Mesenchymal stem cell (in vitro differentiated cells and primary cell): ENCODE results near the gene FAM180A.

ENCODE experiments used
- DNase-seq: peaks from one replicate; pipeline ENCODE4 v3.0.0-alpha.2; 2013
- H2AFZ ChIP-seq: one replicate; pipeline ENCODE4 v1.6.1; 2013; ENCODE audit warnings: low read depth, mild to moderate bottlenecking, control low read depth, inconsistent platforms, low read length, moderate library complexity
- H2AK5ac ChIP-seq: 2 replicates; pipeline ENCODE4 v1.6.1; 2013; ENCODE audit warnings: low read length, moderate library complexity, mild to moderate bottlenecking, inconsistent platforms; ENCODE audit not compliant: severe bottlenecking
- H2BK120ac ChIP-seq: one replicate; pipeline ENCODE4 v1.6.1; 2013; ENCODE audit warnings: low read depth, mild to moderate bottlenecking, inconsistent platforms, low read length, moderate library complexity
- H2BK12ac ChIP-seq, 2 experiments: one replicate each; pipeline ENCODE4 v1.6.1; 2013; ENCODE audit warnings: inconsistent platforms in 2 of 2, low read length in 2 of 2, mild to moderate bottlenecking in 2 of 2, moderate library complexity in 2 of 2, control low read depth in 1 of 2
- H2BK15ac ChIP-seq: one replicate; pipeline ENCODE4 v1.6.1; 2013; ENCODE audit warnings: mild to moderate bottlenecking, low read depth, inconsistent platforms; ENCODE audit not compliant: poor library complexity, severe bottlenecking
- H2BK5ac ChIP-seq: 2 replicates; pipeline ENCODE4 v1.6.1; 2013; ENCODE audit warnings: low read depth, mild to moderate bottlenecking, low read length, control low read depth, inconsistent platforms; ENCODE audit not compliant: poor library complexity, severe bottlenecking
- H3K14ac ChIP-seq, 2 experiments: one replicate each; pipeline ENCODE4 v1.6.1; 2013; ENCODE audit warnings: inconsistent platforms in 2 of 2, low read length in 2 of 2, control low read depth in 1 of 2, mild to moderate bottlenecking in 1 of 2, moderate library complexity in 1 of 2
- H3K18ac ChIP-seq, 2 experiments: one replicate each; pipeline ENCODE4 v1.6.1; 2013; ENCODE audit warnings: inconsistent platforms in 2 of 2, low read length in 2 of 2, control low read depth in 1 of 2, low read depth in 1 of 2, mild to moderate bottlenecking in 1 of 2
- H3K23ac ChIP-seq, 2 experiments: one replicate each; pipeline ENCODE4 v1.6.1; 2013; ENCODE audit warnings: inconsistent platforms in 2 of 2, low read length in 2 of 2, mild to moderate bottlenecking in 2 of 2, moderate library complexity in 2 of 2, control low read depth in 1 of 2
- H3K27ac ChIP-seq: 2 replicates; pipeline ENCODE4 v1.5.1; 2013; ENCODE audit warnings: mild to moderate bottlenecking, moderate library complexity, low read length, control low read depth, inconsistent platforms; ENCODE audit not compliant: poor library complexity, severe bottlenecking
- H3K27me3 ChIP-seq, 2 experiments: 2 replicates each; pipeline versions ENCODE4 v1.6.1 to v1.7.0; 2013; ENCODE audit warnings: low read length in 2 of 2, mild to moderate bottlenecking in 2 of 2, moderate library complexity in 2 of 2, control low read depth in 1 of 2, inconsistent platforms in 1 of 2; ENCODE audit not compliant: control insufficient read depth in 1 of 2, insufficient read depth in 1 of 2
- H3K36me3 ChIP-seq, 2 experiments: 2 replicates each; pipeline versions ENCODE4 v1.6.1 to v1.7.0; 2013; ENCODE audit warnings: low read length in 2 of 2, control low read depth in 1 of 2, inconsistent platforms in 1 of 2, low read depth in 1 of 2, mild to moderate bottlenecking in 1 of 2; ENCODE audit not compliant: insufficient read depth in 2 of 2, control insufficient read depth in 1 of 2
- H3K4ac ChIP-seq, 2 experiments: one replicate each; pipeline ENCODE4 v1.6.1; 2013; ENCODE audit warnings: inconsistent platforms in 2 of 2, low read length in 2 of 2, mild to moderate bottlenecking in 2 of 2, moderate library complexity in 2 of 2, control low read depth in 1 of 2, low read depth in 1 of 2
- H3K4me1 ChIP-seq: 2 replicates; pipeline ENCODE4 v1.6.1; 2013; ENCODE audit warnings: low read depth, low read length, control low read depth; ENCODE audit not compliant: control insufficient read depth, insufficient read depth
- H3K4me2 ChIP-seq: 2 replicates; pipeline ENCODE4 v1.6.1; 2013; ENCODE audit warnings: low read length, mild to moderate bottlenecking, inconsistent platforms; ENCODE audit not compliant: poor library complexity, severe bottlenecking
- H3K4me3 ChIP-seq, 2 experiments: 2 replicates each; pipeline versions ENCODE4 v1.5.1 to v1.7.0; 2013; ENCODE audit warnings: low read length in 2 of 2, mild to moderate bottlenecking in 2 of 2, control low read depth in 1 of 2, low read depth in 1 of 2; ENCODE audit not compliant: insufficient read depth in 1 of 2
- H3K79me1 ChIP-seq: replicated peaks from 2 replicates; pipeline ENCODE4 v1.6.1; 2013; ENCODE audit warnings: mild to moderate bottlenecking, control low read depth, low read length, inconsistent platforms; ENCODE audit not compliant: poor library complexity, severe bottlenecking
- H3K9ac ChIP-seq: 2 replicates; pipeline ENCODE4 v1.7.0; 2013; ENCODE audit warnings: mild to moderate bottlenecking, low read length, moderate library complexity
- H3K9me3 ChIP-seq: 2 replicates; pipeline ENCODE4 v1.7.0; 2013; ENCODE audit warnings: mild to moderate bottlenecking, low read length; ENCODE audit not compliant: control insufficient read depth
- H4K8ac ChIP-seq: one replicate; pipeline ENCODE4 v1.6.1; 2013; ENCODE audit warnings: inconsistent platforms, mild to moderate bottlenecking, low read length, moderate library complexity
- H4K91ac ChIP-seq: one replicate; pipeline ENCODE4 v1.6.1; 2013; ENCODE audit warnings: mild to moderate bottlenecking, low read length, inconsistent platforms
- WGBS: methylation state at CpG from one replicate; pipeline ENCODE4 v1.1.7; 2013; ENCODE audit warnings: mixed read lengths; 5-methylcytosine and 5-hydroxymethylcytosine counted together

FAM180A gene

DNA sequence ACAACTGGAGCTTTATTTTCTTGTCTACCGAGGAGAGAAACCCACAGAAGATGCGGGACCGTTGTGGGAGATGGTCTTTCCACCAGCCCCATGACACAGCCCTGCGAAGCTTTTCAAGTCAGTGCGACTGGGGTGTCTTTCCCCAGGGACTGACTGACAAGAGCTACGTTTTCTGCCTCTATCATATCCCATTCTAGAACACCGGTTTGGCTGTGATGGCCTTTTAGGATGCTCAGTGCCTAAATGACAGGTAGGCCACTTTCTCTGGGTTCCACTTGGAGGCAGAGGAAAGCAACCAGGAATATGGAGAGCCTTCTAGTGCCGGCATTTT, 37.5 kb downstream of the FAM180A start:
- no peak overlapping the region for H4K8ac ChIP-seq
- 74% methylated on average over 8 of the region's 8 CpGs for WGBS
- no peak overlapping the region for H2BK15ac ChIP-seq
- H3K4ac ChIP-seq, result no peak overlapping the region
- peaks cover 0 to 13% of the 10 kb centered on the region in 2 experiments for H3K27me3 ChIP-seq
- no peak for DNase-seq
- no peak overlapping the region for H2AFZ ChIP-seq
- H2AK5ac ChIP-seq, result no peak overlapping the region
- H3K9ac ChIP-seq, result no peak overlapping the region
- peaks cover under 1 to 42% of the 10 kb centered on the region in 2 experiments for H3K36me3 ChIP-seq
- no peak overlapping the region for H3K27ac ChIP-seq
- H3K4me2 ChIP-seq, result no peak overlapping the region
- H2BK120ac ChIP-seq, result no peak overlapping the region
- H3K9me3 ChIP-seq, result no peaks in the 10 kb centered on the region
- no peak overlapping the region for H3K14ac ChIP-seq
- no peak overlapping the region for H2BK5ac ChIP-seq
- H4K91ac ChIP-seq, result no peak overlapping the region
- H2BK12ac ChIP-seq, result no peak overlapping the region
- peaks cover 15% of the 10 kb centered on the region for H3K4me1 ChIP-seq
- H3K79me1 ChIP-seq, result no peaks in the 10 kb centered on the region
- H3K4me3 ChIP-seq, result no peak overlapping the region
- no peak overlapping the region for H3K18ac ChIP-seq
- H3K23ac ChIP-seq, result no peak overlapping the region

DNA sequence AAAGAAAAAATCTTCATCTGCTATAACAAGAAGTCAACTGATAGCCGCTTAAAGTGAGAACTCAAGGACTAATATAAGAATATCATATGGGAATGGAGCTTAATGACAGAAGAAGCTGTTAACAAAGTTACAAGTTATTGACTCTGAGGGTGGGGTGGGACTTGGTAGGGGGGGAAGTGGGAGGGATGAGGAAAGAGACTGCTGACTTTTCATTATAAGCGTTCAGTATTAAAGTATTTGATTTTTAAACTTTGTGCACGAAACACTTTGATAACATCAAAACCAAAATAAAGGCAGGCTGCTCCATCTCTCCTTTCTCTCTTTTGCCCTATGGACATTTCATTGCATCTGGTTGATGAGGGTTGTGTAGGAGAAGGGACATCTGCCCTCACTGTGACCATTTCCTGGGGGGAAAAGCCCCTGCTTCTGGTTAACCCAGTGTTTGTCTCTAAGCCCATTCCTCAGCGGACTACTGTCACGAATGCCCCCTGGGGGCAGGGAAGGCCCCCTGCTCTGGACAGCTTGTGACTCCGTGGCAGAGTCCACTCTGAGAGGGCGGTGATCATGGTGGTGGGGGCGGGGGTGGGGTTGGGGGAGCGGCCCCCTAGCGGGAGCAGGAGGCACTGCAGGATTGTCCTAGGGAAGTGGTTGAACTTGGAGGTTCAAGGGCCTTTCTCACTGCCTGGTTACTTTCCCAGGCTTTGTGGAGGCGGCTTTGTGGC, 38.0 kb downstream of the FAM180A start:
- peaks cover 0 to 13% of the 10 kb centered on the region in 2 experiments for H3K27me3 ChIP-seq
- no peak overlapping the region for H4K8ac ChIP-seq
- no peaks in the 10 kb centered on the region for H3K9me3 ChIP-seq
- H3K79me1 ChIP-seq, result no peaks in the 10 kb centered on the region
- no peak overlapping the region for H2AFZ ChIP-seq
- no peak overlapping the region for H3K18ac ChIP-seq
- no peak overlapping the region for H4K91ac ChIP-seq
- no peak overlapping the region for H3K4ac ChIP-seq
- H2BK12ac ChIP-seq, result no peak overlapping the region
- no peak overlapping the region for H3K27ac ChIP-seq
- no peak overlapping the region for H3K4me3 ChIP-seq
- no peak overlapping the region for H2BK15ac ChIP-seq
- H2BK120ac ChIP-seq, result no peak overlapping the region
- WGBS, result 37% methylated on average over 10 of the region's 11 CpGs
- no peak overlapping the region for H3K4me2 ChIP-seq
- peaks cover 3 to 43% of the 10 kb centered on the region in 2 experiments for H3K36me3 ChIP-seq
- no peak overlapping the region for H3K14ac ChIP-seq
- no peak overlapping the region for H3K23ac ChIP-seq
- no peak for DNase-seq
- H2BK5ac ChIP-seq, result no peak overlapping the region
- no peak overlapping the region for H3K9ac ChIP-seq
- H3K4me1 ChIP-seq, result peaks cover 15% of the 10 kb centered on the region
- no peak overlapping the region for H2AK5ac ChIP-seq

DNA sequence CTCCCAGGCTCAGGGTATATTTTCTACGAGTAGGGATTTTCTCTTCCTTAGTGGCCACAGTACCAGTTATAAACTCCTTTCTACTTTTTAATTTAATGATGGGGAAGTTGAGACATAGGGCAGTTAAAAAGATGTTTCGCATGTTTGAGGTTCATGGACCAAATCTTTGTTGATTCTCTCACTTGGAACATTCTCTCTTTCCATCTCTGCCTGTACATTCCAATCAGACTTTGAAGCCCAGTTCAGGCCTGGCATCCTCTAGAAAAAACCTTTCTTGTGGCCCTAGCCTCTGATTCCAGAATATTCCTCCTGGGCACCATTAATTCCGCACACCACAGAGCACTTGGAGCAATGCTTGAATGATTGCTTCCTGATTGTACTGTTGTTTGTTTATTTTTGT, 39.1 kb downstream of the FAM180A start:
- H3K9me3 ChIP-seq, result no peaks in the 10 kb centered on the region
- peaks cover 0 to 13% of the 10 kb centered on the region in 2 experiments for H3K27me3 ChIP-seq
- H2BK120ac ChIP-seq, result no peak overlapping the region
- no peak overlapping the region for H3K27ac ChIP-seq
- DNase-seq, result no peak
- H2BK15ac ChIP-seq, result no peak overlapping the region
- 94% methylated on average over 1 of the region's 3 CpGs for WGBS
- H3K4me3 ChIP-seq, result no peak overlapping the region
- H3K36me3 ChIP-seq, result peaks cover 3 to 42% of the 10 kb centered on the region in 2 experiments
- no peak overlapping the region for H4K8ac ChIP-seq
- no peak overlapping the region for H3K4ac ChIP-seq
- no peak overlapping the region for H2BK12ac ChIP-seq
- no peak overlapping the region for H3K14ac ChIP-seq
- no peak overlapping the region for H3K4me2 ChIP-seq
- no peak overlapping the region for H3K23ac ChIP-seq
- no peak overlapping the region for H2AK5ac ChIP-seq
- no peak overlapping the region for H3K9ac ChIP-seq
- H4K91ac ChIP-seq, result no peak overlapping the region
- H2AFZ ChIP-seq, result no peak overlapping the region
- H3K4me1 ChIP-seq, result peaks cover 9% of the 10 kb centered on the region
- H3K18ac ChIP-seq, result no peak overlapping the region
- H3K79me1 ChIP-seq, result no peaks in the 10 kb centered on the region
- H2BK5ac ChIP-seq, result no peak overlapping the region

DNA sequence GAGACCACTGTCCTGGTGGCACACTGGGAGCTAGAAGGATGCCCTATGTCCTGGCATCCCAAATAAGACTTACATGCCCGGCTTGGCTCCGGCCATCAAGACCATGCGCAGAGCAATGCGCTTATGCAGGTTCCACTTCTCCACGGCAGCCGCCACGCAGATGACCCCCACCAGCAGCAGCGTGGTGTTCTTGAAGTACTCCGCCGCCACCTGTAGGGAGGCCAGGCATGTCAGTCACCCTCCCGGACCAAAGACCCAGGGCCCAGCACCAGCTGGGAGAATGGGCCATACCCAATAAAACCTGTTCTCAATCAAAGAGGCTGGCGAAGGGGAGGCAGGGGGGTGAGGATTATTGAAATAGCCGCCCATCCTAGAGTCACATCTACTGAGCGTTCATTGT, 40.6 kb downstream of the FAM180A start:
- peaks cover 2% of the 10 kb centered on the region for H3K4me1 ChIP-seq
- H2BK12ac ChIP-seq, result no peak overlapping the region
- H3K18ac ChIP-seq, result no peak overlapping the region
- peaks cover 3 to 46% of the 10 kb centered on the region in 2 experiments for H3K36me3 ChIP-seq
- no peak overlapping the region for H2BK120ac ChIP-seq
- H4K91ac ChIP-seq, result no peak overlapping the region
- DNase-seq, result no peak
- H3K9ac ChIP-seq, result no peak overlapping the region
- H3K14ac ChIP-seq, result no peak overlapping the region
- no peak overlapping the region for H2BK15ac ChIP-seq
- H2AK5ac ChIP-seq, result no peak overlapping the region
- no peak overlapping the region for H3K4me3 ChIP-seq
- no peaks in the 10 kb centered on the region for H3K79me1 ChIP-seq
- H3K4me2 ChIP-seq, result no peak overlapping the region
- no peak overlapping the region for H2BK5ac ChIP-seq
- peaks cover 0 to 15% of the 10 kb centered on the region in 2 experiments for H3K27me3 ChIP-seq
- no peak overlapping the region for H3K27ac ChIP-seq
- no peak overlapping the region for H3K23ac ChIP-seq
- 97% methylated on average over 14 of the region's 14 CpGs for WGBS
- H4K8ac ChIP-seq, result no peak overlapping the region
- H2AFZ ChIP-seq, result no peak overlapping the region
- no peak overlapping the region for H3K4ac ChIP-seq
- no peaks in the 10 kb centered on the region for H3K9me3 ChIP-seq
